RPMI7951 (cell line): ENCODE data around the gene PDE3A. TPM values are rescaled to one million over a fixed set of nuclear protein-coding genes. Genes with fewer than 3 reads are reported as not detected.
A peak's percentile ranks its signal among the peaks of the same experiment; 100 is the strongest.
"Not testable (repeated sequence)": the region's sequence is repeated elsewhere in the genome, so short reads cannot be mapped to it uniquely, and the experiment has no call there.

ENCODE experiments used
- DNase-seq: peaks from one replicate; pipeline ENCODE4 v3.0.0-alpha.2; 2012; ENCODE audit warnings: low read depth
- total RNA-seq: library from RNA; depleted of rRNA; stranded (reverse); fragments of >200 nt; shearing (Covaris generic); gene quantifications from 2 replicates; pipeline ENCODE4 v1.2.3, GENCODE V29; 2014; rRNA removed

The PDE3A gene
- under 0.01 and 0.12 TPM in 2 replicates for total RNA-seq

DNA sequence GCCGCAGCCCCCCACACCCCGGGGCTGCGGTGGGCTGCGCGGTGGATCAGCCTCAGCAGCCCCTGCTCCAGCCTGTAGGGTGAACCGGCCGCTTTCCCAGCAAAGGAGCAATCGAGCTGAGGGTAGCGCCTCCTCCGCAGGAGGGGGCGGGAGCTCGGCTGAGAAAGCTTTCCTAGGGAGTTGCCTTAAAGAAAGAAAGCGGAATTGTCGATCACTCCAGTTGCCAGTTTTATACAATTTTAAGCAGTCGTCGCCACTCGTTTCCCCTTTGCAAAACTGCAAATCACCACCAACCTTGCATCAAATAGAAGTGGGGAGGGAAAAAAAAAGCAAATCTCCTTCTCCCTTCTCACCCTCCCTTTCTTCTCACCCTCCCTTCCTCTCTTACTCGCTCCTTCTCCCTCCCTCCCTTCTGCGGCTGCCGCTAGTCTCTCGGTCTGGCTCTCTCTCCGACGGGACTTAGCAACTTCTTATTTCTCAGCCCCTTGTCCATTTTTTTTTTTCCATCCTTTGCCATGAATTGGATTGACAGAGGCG, at the start of gene PDE3A:
Gene PDE3A, plus strand, starts transcription at position 424 of the 537 bp plus-strand sequence. CDS start 748 bp downstream, outside the sequence.
- DNase-seq: peak; percentile 20

DNA sequence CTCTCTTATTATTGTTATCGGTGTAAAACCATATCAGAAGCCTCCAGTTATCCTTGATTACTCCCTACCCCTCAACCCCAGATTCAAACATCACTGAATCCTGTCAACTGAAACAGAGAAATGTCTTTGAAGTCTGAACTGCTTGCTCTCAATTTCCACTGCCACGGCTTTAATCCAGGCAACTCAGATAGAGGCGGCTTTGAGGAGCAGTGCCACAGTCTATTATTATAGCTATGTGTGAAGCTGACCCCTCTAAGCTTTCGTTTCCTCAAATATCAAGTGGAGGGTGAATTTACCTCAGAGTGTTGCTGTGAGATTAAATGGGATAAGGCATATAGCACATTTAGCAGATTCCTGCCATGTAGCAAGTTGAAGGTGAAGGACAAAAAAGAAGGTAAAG, 49.0 kb upstream of the PDE3A start:
- DNase-seq: no peak

DNA sequence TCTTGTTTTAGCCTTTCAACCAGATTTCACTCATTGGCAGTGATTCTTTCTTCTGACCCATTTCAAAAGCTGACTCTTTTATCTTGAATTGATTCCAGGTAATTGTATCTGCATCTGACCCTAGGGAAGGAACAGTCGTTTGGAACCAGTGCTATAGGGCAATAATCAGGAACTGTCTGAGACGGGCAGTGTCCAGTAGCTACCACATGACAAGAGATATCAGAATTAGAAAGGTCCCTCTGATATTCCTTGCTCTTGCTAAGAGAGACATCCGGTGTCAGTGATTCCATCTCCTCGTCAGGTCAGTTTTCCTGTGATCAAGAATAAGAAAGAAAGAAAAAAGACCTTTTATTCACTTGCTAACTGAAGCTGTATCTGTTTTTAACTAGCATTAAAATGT, 47.8 kb upstream of the PDE3A start:
- no peak for DNase-seq

GRCh38 chr12:20330826-20331505, 37.4 kb upstream of the PDE3A start:
- DNase-seq: not testable (repeated sequence)

DNA sequence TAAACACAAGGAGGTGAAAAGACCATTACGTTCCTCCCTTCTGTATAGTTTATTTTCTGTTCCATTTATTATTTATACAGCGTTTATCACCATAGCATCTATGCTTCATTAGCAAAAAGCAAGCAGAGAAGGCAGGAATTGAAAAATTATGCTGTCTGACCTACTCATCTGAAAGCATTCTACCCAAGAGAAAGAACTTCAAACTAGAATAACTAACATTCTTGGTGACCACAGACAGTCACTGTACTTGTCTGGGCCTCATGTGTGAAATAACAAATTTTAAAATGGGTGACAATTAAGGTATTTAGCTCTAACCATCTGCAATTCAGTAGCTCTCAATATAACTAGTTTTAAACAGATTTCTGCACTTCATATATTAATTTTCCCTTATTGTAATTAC, 29.3 kb upstream of the PDE3A start:
- DNase-seq: no peak

- no peak for DNase-seq
These were observed 26.2 kb upstream of the PDE3A start for GRCh38 chr12:20342111-20342510.

DNA sequence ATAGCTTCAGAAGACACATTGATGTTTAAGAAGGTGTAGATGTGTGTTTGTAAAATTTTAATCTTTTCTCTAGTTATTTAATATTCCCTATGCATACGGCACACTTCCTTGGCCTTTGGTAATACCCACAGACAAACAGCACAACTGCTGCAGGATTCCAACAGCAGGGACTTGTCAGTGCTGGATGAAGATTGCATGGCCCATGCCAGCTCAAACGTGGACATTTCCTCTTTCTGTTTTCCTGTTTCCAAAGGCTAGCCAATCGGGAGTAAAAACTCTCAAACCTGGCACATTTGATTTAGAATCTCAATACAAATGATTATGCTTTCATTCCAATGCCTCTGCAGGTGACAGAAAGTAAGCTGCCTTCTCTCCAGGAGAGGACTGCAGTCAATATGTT, 22.5 kb upstream of the PDE3A start:
- DNase-seq: no peak

DNA sequence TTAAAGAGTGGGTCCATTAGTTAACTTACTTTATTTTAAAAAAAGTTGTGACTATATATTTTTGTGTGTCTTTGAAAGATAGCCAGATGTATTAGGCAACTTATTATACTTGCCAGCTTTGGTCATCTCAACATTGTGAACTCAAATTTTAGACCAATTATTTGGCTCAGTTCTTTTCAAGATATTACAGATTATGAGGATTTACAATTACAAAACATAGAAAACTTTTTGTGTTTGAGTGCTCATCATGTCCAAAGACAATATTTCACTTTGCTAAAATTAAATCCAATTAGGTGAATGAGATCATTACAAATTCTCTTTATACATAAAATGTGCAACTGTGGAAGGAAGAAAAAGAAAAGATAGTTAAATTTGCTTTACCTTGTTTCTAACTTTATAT, 18.3 kb upstream of the PDE3A start:
- no peak for DNase-seq

DNA sequence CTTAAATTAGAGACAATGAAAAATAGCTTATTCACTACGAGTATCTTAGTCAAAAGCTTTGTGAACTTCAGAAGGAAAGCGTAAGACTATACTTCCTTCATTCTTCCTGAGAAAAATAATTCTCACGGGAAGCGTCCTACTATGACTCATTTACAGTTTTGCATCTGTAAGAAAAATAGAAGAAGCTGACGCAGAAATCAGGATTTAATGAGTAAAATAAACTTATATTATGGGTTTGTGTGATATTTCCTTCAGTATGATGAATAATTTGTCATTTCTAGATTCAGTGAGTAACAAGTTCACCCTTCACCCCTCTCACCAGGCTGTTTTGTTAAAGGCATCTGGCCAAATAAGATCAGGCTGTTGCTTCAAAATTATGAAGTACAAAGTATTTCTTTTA, 17.8 kb upstream of the PDE3A start:
- DNase-seq: no peak

DNA sequence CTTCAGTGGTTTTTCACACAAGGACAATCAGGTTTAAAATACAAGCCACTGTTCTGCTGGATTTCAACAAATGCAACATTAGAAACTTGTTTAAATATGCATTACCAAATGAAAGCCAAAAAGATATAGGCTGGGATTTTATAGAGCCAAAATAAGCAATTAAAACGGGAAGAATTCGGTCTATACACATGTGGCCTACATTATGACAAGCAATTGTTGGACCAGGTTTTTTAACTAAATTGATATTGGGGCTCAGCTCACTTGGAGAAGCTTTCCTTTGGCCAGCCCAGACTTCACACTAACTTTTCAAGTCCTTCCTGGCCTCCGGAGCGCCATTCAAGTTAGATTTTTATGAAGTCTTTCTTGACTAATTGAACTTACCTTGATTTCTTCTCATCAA, 16.9 kb upstream of the PDE3A start:
- DNase-seq: no peak

DNA sequence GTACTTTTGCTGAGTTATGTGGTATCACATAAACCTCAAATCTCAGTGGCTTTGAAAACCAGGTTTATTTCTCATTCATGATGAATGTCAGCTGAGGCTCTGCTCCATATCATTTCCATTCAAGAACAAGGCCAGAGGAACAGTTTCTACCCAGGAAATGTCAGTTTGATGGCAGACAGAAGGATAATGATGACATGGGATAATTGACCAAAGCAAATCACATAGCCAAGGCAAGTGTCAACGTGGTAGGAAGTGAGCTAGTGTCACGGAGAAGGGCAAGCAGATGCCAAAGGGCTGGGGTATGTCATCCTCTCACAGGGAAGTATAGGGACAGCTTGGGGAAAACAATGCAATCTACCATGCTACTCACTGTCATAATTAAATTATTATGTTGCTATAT, 12.3 kb upstream of the PDE3A start:
- no peak for DNase-seq

GRCh38 chr12:20360407-20360806, 7.9 kb upstream of the PDE3A start:
- DNase-seq: no peak

GRCh38 chr12:20361416-20361815, 6.9 kb upstream of the PDE3A start:
- DNase-seq: no peak

DNA sequence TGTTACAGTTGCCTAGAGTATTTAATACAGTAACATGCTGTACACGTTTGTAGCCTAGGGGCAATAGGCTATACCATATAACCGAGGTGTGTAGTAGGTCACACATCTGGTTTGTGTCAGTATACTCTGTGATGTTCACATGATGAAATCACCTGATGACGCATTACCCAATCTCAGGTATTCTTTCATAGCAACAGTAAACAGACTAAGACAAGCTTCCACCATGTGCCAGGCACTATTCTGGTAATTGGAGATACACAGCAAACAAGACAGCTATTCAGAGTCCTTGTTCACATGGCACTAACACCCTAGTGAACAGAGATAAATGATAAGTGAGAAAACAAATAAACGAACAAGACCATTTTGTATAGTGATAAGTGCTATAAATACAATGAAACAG, 3.8 kb upstream of the PDE3A start:
- no peak for DNase-seq

- no peak for DNase-seq
These were observed 1.4 kb upstream of the PDE3A start for GRCh38 chr12:20366776-20367409.

DNA sequence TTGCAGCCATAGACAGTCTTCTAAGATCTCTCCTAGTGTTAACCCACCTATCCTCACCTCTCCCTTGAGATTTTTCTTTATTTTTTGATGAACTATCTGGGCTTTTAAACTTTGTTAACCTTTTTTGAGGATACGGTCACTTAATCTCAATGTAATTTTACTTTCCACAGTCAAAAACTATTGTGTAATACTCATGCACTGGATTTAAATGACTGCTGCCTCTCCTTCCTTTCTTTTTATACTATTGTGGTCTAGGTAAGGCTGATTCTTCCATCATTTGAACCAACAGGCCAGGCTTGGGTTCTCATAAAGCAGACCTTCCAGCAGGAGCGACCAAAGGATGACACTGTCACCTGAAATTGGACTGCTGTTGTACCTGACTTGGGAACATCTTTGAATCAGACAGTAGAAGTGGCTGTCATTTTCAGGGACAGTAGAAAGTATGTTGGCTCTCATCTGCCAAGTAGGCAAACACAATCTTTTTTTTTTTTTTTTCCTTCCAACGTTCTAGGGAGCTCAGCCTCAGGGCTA, 689 bp upstream of the PDE3A start:
- no peak for DNase-seq

- no peak for DNase-seq
These were observed 441 bp downstream of the PDE3A start for GRCh38 chr12:20368651-20369304.

DNA sequence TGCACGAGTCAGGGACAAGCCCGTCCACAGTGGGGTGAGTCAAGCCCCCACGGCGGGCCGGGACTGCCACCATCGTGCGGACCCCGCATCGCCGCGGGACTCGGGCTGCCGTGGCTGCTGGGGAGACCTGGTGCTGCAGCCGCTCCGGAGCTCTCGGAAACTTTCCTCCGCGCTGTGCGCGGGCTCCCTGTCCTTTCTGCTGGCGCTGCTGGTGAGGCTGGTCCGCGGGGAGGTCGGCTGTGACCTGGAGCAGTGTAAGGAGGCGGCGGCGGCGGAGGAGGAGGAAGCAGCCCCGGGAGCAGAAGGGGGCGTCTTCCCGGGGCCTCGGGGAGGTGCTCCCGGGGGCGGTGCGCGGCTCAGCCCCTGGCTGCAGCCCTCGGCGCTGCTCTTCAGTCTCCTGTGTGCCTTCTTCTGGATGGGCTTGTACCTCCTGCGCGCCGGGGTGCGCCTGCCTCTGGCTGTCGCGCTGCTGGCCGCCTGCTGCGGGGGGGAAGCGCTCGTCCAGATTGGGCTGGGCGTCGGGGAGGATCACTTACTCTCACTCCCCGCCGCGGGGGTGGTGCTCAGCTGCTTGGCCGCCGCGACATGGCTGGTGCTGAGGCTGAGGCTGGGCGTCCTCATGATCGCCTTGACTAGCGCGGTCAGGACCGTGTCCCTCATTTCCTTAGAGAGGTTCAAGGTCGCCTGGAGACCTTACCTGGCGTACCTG, 1.1 kb downstream of the PDE3A start:
- peak; percentile 6 for DNase-seq

GRCh38 chr12:20370014-20370386, 1.7 kb downstream of the PDE3A start:
- DNase-seq: no peak

DNA sequence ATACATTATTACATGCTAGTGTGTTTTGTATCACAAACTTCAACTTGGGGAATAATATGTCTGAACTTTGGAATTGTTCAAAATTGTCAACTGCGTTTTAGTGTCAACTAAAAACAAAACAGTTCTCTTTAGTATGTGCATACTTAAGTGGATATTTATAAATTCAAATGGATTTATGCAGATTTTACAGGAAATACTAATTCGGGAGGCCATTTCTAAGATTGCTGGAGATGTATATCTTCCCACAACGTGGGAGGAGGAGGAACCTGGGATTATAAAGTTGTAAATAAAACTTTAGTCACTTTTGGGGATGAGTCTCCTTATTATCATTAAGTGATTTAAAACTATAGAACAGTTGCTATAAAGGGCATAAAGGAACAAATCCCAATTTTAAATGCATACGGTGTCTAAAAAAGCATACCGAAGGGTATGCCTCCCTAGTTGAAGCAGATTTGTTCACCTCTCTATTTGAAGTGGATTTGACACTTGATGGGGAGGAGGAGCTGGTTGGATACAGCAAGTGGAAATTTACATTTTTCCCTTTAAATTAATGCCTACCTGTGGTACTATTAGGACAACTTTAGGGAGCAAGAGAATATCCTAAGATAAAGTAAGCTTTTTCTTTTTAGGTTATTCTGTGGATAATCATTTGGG, 2.7 kb downstream of the PDE3A start:
- no peak for DNase-seq

DNA sequence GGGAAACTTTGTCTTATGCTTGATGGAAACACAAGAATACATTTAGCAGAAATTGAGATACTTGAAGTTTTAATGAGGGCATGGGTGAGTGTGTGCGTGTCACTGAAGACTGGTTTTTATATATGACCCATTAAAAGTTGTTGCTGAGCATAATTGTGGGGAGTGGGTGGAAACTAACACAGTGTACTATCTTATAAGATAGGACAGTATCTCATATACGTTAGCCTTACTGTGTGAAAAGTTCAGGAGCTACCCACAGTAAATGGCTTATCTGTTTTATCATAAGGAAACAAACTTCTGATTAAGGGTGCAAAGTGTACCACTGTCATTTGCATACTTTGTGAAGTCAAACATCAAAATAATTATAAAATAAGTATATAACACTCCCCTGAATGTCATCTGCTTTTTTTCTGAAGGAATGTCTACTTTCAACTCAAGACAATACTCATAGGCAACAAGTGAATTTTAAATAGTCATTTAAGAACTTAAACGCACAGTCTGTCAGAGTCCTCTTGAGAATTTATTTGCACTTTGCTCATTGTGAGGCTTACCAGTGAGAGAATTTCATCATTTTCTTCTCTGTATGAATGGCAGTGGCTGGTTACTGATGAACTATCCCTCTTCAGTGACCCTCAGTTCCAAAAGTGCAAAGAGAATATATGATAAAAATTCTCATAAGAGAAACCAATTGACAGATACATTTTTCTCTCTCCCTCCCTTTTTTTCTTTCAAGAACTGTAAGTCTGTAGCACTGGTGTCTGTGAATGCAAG, 4.2 kb downstream of the PDE3A start:
- DNase-seq: no peak
